GM12878 (cell line): Measurements from ENCODE around the gene KCNG3.

Experiments
- CTCF ChIP-seq, 3 experiments: IDR thresholded peaks in 2 of 3; conservative IDR thresholded peaks in 1 of 3; 2 replicates each; pipeline ENCODE4 v1.5.1; 2011; ENCODE audit warnings: low read depth in 3 of 3, low read length in 3 of 3, mild to moderate bottlenecking in 3 of 3, control low read depth in 2 of 3, moderate library complexity in 2 of 3, inconsistent platforms in 1 of 3, mixed read lengths in 1 of 3; ENCODE audit not compliant: control insufficient read depth in 2 of 3, insufficient read depth in 1 of 3; ENCODE audit errors: extremely low read depth in 1 of 3
- EZH2 ChIP-seq: IDR thresholded peaks from 2 replicates; pipeline ENCODE4 v1.6.1; 2012; ENCODE audit warnings: low read depth, mild to moderate bottlenecking, control low read depth, inconsistent platforms, low read length, borderline replicate concordance; ENCODE audit not compliant: control insufficient read depth
- MYC ChIP-seq: IDR thresholded peaks from 2 replicates; pipeline ENCODE4 v1.6.1; 2011; ENCODE audit warnings: mild to moderate bottlenecking, low read length, moderate library complexity, inconsistent platforms; ENCODE audit not compliant: insufficient read depth, insufficient replicate concordance, insufficient read length, severe bottlenecking

- TF ChIP-seq MYC, result no peak
- TF ChIP-seq EZH2, result no peak
- TF ChIP-seq CTCF (IDR thresholded peaks at IDR 0.05 in 2 of 3, conservative IDR thresholded peaks at IDR 0.05 in 1 of 3; ENCODE audit: control insufficient read depth in 2 of 3, extremely low read depth in 1 of 3, insufficient read depth in 1 of 3, low read depth in 3 of 3, low read length in 3 of 3), result no peak
Observed at GRCh38 chr2:42430188-42430587, 63.6 kb downstream of the KCNG3 start.
